Renal cortex interstitium (tissue), 11 donors: ENCODE data around the gene SCN2B. TPM values are rescaled to one million over a fixed set of nuclear protein-coding genes. Genes with fewer than 3 reads are reported as not detected.

Experiments used
- DNase-seq, 11 donors: peaks; one replicate each; pipeline ENCODE4 v3.0.0-alpha.2; 2013; ENCODE audit warnings: low read depth in 9 of 11, low spot score in 4 of 11; ENCODE audit errors: extremely low read depth in 1 of 11
- polyA plus RNA-seq, 3 donors: library from polyadenylated mRNA; unstranded; fragments of 120-200 nt; gene quantifications; one replicate each; pipeline ENCODE4 v1.2.1, GENCODE V29; 2013; ENCODE audit not compliant: insufficient read length in 3 of 3

Gene SCN2B
- polyA plus RNA-seq, 3 donors = 3.5 to 5.3 (median 3.9) TPM

DNA sequence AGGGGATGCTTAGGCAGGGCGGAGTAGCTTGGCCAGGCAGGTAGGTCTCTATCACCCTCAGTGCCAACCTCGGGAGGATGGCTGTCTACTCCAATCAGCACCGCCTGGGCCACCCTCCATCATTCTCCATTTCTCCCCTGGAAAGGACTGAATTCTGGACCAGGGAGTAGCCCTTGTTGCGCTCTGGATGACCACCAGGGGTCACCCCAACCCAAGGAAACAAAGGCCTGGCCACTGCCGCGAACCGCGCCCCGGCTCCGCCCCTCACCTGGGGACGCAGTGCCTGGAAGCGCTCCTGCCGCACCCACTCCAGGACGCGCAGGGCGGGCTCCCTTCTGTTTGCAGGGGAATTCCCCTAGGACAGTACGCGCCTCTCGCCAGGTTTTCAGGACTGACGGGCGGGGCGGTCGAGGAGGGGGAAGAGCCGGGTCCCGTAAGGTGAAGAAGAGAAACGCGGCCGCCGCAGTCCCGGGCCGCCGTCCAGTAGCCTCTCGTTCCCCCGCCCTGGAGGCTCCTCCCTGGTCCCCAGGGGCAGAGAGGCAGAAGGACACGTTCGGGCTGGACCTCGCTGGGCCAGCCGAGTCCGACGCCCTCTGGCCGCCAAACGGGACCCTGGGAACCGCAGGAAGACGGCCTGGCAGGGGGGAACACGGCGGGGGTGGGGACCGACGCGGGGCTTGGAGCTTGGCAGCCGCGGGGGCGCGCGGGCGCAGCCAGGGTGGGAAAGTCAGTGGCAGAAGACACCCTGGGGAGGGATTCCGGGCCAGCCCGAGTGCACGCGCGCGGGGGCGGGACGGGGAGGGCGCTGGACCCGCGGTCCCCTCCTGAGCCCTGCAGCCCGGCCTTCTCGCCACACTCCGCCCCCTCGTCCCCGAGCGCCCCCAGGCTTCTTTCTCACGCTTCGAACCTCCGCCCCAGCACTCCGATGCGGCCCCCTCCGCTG, 30.9 kb downstream of the SCN2B start:
- peak; percentile 47 to 80 (median 70) for DNase-seq

DNA sequence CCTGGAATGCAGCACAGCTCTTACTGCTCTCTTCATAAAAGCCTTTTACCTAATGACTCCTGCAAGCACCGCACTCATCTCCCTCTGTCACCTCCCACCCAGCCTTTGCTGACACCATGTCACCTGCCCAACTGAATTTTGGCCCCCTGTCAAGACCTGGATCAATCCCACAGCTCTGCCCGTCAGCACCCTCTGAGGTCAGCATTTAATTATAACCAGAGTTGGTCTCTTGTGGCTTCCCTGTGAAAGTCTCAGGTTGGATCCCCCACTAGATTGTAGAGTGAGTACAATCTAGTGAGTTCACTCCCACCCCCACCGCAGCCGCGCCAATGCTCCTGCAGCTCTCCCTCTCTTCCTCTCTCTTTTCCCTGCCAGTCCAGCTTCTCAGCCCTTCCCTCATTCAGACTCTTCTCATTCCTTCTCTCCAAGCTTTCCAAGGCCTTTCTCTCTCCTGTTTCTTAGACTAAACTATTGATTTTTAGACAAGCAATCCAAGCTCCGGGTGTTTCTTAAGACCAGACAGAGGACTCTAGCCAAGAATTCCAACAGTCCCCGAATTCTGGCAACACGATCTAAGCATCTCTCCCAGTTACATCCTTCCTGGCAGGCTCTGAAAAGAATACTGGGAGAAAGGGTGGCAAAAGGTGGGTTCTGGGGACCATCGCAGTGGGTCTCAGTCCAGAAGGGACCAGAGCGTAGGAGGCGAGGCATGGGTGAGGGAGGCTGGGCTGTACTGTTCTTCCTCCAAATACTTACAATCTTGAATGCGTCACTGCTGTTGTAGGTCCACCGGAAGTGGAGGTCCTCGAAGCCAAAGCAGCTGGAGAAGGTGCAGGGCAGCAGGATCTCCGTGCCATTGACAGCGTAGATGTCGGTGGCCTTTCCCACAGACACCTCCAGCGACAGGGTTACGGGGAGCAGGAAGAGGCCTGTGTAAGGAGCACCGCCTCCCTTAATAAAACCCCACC, 31.9 kb downstream of the SCN2B start:
- no peak for DNase-seq

DNA sequence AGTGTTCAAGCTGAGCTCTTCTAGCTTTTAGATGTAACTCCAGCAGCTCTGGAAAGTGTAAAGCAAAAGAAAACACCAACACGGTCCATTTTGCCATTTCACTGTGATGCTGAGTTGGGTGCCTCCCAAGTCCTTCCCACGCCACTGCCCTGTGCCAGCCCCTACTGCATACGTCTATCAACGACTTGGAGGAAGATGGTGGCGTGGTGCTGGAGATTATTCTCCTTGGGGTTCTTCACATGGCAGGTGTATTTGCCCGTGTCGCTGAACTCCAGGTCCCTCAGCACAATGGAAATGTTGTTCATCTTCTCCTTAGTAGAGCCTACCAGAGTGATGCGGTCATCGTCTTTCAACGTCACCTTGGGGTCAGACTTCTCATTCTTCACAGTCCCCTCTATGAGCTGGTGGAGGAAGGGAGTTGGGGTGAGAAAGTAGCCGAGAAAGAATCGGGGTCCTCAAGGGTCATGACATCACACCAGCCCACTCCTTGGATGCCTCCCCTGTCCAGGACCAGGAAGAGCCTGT, 32.7 kb downstream of the SCN2B start:
- DNase-seq = no peak

DNA sequence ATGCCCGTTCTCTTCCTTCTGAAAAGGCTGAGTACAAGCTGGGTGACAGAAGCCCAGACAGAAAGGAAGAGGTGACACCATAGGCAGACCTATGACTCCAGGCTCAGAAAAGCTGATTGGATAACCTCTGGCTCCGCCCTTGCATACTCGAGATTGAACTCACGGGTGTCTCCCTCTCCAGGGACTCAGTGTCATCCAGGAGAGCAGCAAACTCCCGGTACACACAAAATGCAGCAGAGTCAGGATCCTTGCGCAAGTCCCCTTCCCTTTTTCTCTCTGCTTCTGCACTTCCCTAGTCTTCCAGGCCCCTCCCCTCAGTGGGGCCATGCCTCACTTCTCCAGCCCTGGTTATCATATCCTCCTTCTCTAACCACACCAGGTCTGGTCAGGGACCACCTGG, 33.6 kb downstream of the SCN2B start:
- no peak for DNase-seq

DNA sequence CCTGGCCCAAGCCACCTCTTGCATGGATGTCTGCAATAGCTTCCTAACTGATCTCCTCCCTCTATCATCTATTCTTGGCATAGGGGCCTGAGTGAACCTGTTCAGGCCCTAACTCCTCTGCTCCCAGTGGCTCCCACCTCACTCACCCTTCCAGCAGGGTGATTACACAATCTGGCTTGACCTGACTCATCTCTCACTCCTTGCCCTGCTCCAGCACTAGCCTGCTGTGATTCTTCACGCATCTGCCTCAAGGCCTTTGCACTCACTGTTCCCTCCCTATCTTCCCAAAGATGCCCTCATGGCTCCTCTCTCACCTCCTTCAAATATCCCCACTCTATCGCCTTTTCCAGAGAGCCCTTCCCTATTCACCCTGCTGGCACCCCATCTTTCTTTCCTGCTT, 34.4 kb downstream of the SCN2B start:
- no peak for DNase-seq

DNA sequence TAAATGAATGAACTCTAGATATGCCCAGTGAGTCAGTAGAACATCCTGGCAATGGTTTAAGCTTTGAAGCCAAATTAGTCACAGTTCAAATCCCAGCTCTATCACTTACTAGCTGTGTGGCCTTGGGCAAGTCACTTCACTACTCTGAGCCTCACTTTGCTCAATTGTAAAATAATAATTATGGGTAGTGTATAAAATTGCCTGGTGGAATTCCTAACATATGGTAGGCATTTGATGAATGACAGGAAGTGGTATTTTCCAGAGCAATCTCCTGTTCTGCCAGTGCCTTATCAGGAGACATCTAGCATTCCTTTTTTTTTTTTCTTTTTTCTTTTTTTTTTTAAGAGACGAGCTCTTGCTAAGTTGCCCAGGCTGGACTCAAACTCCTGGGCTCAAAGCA, 36.9 kb downstream of the SCN2B start:
- no peak for DNase-seq

DNA sequence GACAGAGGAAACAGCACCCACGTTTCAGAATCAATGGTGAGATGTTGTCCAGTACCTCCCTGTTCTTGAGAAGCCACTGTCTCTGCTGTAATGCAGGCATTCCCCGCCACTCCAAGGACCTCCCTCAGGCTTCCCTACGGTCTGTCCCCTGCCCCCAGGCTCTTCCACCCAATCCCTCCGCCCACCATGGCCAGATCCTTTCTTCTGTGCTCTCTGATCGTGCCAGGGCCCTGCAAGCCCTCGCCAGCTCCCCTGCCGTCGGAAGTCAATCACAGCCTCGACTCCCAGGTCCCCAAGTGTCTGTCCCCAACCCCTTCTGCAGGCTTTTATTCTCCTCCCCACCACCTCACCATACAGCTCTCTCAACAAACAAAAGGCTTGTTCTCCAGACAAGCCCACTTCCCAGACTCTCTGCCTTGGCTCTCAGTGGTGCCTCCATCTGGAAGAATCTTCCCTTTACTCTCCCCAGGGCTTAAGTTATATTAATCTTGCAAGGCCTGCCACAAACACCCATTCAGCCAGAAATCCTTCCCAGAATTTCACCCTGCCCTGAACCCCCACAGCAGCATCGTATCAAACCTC, 37.5 kb downstream of the SCN2B start:
- DNase-seq = no peak

DNA sequence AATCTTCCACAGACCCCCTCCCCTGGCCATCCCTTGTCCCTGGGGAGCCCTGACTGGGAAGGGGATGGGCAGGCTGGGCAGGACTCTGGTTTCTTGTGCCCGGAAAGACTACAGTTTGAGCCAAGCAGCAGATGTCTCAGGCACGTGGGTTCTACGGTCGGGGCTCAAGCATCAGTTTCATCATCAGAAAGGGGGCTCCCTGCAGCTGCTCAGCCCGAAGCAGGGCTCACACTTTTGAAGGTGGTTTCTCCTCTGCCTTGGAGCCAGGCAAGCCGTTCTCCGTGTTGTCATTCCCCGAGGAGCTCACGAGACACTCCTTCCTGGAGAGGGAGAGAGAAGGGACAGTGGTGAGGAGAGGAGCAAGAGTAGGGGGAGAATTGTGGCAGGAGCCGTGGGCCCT, 39.6 kb downstream of the SCN2B start:
- DNase-seq = no peak

DNA sequence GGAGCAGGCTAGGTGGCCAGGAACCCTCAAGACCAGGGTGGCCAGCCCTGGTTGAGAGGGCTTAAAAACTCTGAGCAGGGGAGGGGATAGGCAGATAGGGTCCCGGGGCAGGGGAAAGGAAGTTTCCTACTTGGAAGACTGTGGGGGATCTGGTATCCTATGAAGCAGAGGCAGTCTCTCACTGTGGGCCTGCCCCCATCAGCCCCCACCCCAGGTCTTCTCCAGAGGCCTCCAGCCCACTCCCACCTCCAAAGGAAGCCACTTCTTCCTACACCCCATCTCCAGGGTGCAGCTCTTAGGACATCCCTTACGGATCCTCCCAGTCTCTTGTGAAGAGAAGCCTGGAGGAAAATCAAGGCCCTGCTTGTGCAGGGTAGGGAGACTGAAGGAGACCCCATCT, 40.1 kb downstream of the SCN2B start:
- no peak for DNase-seq

DNA sequence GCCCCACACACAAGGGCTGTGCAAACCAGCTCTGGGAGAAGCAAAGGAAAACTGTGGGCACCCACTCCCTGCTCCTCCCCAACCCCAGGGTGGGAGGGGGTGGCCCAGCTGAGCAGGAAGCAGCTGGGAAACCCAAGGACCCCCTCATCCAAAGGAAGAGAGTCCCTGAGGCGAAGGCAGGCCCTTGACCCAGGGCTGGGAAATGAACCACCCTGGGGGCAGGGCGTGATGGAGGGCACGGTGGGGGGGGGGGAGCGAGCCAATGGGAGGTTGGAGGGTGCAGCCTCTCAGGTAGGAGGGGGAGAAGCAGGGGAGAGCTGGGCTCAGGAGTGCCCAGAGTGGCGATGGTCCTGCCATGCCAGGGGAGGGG, 40.7 kb downstream of the SCN2B start:
- DNase-seq = no peak

DNA sequence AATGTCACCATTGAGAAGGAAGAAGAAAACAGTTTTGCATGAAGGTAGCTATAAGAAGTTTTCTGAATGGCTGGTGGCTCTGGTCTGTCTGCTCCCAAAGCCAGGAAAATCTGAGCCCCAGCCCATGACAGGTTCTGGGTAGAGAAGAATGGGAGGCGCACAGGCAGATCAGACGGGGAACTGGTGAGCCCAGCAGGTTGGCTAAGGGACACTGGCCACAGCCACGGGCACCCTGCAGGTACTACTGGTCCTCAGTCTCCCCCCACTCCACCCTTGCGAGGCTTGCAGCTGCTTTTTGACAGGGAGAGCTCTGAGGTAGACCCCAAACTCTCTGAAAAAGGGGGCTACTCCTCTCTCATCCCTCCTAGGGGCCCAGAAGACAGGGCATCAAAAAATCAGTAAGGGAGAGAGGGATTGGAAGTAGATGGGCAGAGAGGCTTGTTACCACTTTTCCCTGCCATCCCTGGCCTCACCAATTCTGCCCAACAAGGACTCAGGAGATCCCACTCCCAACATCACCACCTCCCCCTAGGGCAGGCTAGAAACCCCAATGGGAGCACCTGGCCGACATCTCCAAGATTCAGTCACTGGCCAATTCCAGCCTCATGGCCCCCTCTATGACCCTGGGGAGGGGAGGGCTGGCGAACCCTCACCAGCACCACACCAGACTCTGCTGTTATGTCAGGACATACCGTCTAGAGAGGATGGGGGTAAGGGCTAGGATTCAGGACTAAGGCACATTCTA, 41.2 kb downstream of the SCN2B start:
- DNase-seq = no peak

DNA sequence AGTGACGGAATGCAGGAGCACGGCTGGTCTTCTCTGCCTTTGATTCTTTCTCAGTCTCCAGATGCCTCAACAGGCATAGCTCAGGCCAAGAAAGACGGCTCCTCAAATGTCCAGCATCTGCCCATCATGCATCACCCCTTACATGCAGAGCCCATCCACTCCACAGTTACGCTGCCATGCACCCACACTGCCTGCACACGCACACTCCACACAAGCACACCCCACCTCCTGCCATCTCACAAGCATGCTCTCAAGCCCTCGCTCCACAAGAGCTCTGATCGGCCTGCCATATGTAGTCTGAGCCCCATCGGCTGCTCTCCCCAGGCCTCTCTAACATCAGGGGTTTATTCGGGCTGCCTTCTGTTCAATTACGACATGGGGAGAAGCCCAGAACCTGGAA, 42.6 kb downstream of the SCN2B start:
- DNase-seq = no peak

DNA sequence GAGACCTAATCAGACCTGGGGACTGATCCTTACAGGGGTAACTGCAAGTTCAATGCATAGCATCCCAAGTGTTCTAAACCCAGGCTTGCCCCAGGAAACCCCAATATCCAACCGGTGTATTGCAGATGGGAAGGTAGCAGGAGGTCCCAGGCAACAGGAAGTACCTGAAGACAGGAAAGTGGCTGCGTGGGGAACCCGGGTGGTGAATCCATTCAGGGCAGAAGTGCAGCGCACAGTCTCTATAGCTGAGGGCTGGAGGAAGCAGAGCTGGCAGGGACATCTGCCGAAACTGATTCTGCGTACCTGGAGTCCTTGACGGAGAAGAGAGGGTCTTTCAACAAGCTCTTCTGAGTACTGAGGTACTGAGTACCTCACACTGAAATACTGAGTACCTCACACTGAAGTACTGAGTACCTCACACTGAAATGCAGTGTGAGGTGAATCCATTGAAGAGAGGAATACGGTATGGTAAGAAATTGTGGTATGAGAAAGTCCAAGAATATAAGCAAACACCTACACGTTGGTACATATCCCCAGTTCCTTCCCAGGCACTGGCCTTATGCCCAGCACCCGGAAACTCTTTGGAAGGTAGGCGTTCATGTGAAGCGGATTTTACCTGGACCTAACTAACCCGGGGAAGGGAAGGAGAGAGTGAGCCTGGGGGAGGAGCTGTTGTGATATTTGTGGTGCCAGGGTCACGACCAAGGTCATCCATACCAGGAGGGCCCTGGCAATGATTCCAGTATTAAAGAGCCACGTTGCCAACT, 43.9 kb downstream of the SCN2B start:
- no peak for DNase-seq

DNA sequence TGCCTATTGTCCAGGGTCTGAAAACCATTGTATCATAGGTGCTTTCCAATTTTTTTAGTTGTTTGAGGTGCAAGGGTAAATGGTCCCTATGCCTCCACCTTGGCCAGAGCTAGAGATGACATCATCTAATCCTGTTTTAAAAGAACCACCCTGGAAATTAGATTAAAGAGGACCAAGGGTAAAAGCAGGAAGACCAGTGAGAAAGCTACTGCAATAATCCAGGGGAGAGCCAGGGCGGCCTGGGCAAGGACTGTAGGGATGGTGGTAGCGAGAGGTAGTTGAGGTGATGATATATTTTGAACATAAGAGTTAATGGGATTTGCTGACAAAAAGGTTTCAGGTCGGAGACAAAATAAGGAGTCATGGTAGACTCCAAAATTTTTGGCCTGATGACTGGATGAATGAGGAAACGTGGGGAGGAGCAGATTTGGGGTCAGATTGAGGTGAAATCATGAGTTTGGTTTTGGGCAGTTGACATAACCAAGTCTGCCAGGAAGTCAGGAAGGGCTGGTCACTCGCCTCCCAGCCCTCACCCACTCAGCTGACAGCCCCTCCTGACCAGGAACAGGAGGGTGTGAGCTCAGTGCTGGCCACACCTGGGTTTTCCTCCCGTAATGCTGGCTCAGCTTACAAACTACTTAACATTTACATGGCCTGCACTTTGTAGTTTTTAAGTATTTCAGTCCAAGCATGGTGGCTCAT, 46.8 kb downstream of the SCN2B start:
- no peak for DNase-seq

DNA sequence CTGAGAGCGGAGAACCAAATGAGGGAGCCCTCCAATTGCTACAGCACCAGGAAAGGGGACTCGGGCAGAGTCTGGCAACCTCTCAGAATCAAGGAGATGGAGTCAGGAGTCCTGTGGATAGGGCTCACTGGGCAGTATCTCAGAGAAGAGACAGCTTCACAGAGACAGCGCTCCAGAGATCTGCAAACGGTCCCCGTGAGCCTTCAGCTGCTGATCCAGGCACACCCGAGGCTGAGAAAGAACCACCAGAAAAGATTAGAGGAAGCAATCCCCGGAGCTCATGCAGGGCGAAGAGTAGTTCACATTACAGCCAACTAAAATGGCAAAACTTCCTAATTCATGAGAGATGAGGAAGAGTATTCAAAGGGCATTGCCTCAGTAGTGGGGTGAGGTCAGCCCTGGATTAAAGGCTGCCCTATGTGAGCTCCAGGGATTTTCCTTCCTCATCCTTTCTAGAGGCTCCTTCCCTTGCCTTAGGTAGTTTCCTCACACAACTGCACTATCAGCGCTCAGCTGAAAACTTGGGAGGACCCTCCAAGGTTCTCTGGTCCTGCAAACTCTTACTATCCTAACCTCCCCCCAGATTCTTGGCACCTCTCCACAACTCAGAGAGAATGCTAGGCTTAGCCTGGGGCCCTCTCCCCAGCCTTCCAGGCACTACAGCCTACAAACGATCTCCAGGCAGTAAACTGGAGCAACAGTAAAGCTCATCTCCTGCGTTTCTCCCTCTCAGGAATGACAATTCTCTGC, 47.5 kb downstream of the SCN2B start:
- DNase-seq = no peak

DNA sequence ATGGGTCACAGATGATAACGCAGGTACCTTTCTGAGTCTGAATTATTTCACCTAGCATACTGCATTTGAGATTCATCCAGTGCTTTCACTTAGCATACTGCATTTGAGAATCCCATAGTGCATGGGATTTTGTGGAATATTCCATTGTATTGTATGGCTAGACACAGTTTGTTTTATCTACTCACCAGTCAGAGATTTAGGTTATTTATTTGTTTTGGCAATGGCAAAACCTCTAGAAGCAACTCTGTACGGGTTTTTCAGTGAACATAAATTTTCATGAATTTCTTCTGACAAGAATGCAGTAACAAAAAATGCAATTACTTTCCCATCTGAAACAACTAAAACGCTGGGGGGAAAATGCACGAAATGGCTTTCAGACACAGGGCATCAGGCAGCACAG, 48.1 kb downstream of the SCN2B start:
- DNase-seq = no peak
